GM21723 (cell line): ENCODE measurements around the gene LGSN.
A peak's percentile ranks its signal among the peaks of the same experiment; 100 is the strongest.
"Not testable (repeated sequence)": the region's sequence is repeated elsewhere in the genome, so short reads cannot be mapped to it uniquely, and the experiment has no call there.

Experiments used
- ATAC-seq: cut with Tn5 transposase; IDR thresholded peaks from one replicate; pipeline ENCODE4 v1.9.1; 2021; ENCODE audit warnings: mild to moderate bottlenecking, moderate library complexity; ENCODE audit not compliant: unreplicated experiment

The LGSN gene

GRCh38 chr6:63246581-63246980 is 73.2 kb downstream of the LGSN start:
- no peak for ATAC-seq

- peak; percentile 65 for ATAC-seq
These were observed 73.9 kb downstream of the LGSN start for GRCh38 chr6:63245909-63246308.

DNA sequence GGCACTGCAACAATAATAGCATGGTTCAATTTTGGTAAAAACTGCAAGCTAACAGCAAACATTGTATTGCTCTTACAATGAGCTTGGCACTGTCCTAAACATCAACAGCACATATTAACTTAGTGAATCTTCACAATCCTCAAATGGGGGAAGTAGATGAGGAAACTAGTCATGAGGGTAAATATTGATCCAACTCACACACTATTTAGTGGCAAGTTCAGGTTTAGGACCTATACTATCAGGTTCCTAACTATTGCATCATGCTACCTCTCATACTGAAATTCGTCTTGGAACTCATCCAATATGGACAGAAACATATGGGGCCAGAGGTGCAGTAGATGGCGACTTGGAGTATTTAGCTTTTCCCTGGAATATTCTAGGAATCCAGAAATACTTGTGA is 74.4 kb downstream of the LGSN start:
- no peak for ATAC-seq

- no peak for ATAC-seq
These were observed 83.4 kb downstream of the LGSN start for GRCh38 chr6:63236398-63236817.

GRCh38 chr6:63230511-63230910 is 89.3 kb downstream of the LGSN start:
- not testable (repeated sequence) for ATAC-seq

GRCh38 chr6:63230027-63230426 is 89.8 kb downstream of the LGSN start:
- ATAC-seq: not testable (repeated sequence)

GRCh38 chr6:63227928-63228894 is 91.6 kb downstream of the LGSN start:
- not testable (repeated sequence) for ATAC-seq

DNA sequence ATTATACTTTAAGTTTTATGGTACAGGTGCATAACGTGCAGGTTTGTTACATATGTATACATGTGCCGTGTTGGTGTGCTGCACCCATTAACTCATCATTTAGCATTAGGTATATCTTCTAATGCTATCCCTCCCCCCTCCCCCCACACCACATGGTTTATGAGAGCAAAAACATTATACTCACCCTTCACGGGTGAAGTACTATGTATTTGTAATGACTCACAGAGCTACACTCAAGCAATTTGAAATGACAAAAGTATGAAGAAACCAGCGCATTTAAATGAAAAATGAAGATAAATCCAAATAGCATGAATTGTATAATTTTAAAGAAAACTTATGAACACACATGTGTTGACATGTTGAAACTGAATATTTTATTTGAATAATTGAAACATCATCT is 93.8 kb downstream of the LGSN start:
- not testable (repeated sequence) for ATAC-seq
